CD4-positive, alpha-beta T cell treated with Interleukin-17A for 1 hour (primary cell): Measurements from ENCODE around the gene THOC1.

Experiments used
- DNase-seq: peaks from one replicate; pipeline ENCODE4 v3.0.0-alpha.2; 2020

The THOC1 gene

GRCh38 chr18:213505-213904 is 54.3 kb downstream of the THOC1 start:
- no peak for DNase-seq

GRCh38 chr18:212780-213179 is 55.1 kb downstream of the THOC1 start:
- DNase-seq: no peak

- no peak for DNase-seq
These were observed 56.3 kb downstream of the THOC1 start for GRCh38 chr18:211582-211981.

GRCh38 chr18:210733-211132 is 57.1 kb downstream of the THOC1 start:
- DNase-seq: no peak

- no peak for DNase-seq
These were observed 57.8 kb downstream of the THOC1 start for GRCh38 chr18:210075-210474.

- DNase-seq: no peak
These were observed 68.1 kb downstream of the THOC1 start for GRCh38 chr18:199768-200167.

GRCh38 chr18:199214-199613 is 68.6 kb downstream of the THOC1 start:
- no peak for DNase-seq

- no peak for DNase-seq
These were observed 72.2 kb downstream of the THOC1 start for GRCh38 chr18:195651-196050.

- DNase-seq: no peak
These were observed 75.0 kb downstream of the THOC1 start for GRCh38 chr18:192801-193200.

GRCh38 chr18:191725-192124 is 76.1 kb downstream of the THOC1 start:
- no peak for DNase-seq

- DNase-seq: no peak
These were observed 78.6 kb downstream of the THOC1 start for GRCh38 chr18:189254-189653.

GRCh38 chr18:183769-184168 is 84.1 kb downstream of the THOC1 start:
- DNase-seq: no peak

- no peak for DNase-seq
These were observed 86.1 kb downstream of the THOC1 start for GRCh38 chr18:181711-182110.

- DNase-seq: no peak
These were observed 88.3 kb downstream of the THOC1 start for GRCh38 chr18:179499-179898.

GRCh38 chr18:172361-172760 is 95.5 kb downstream of the THOC1 start:
- DNase-seq: no peak
